Right renal pelvis (tissue), 4 donors: ENCODE measurements around the gene KLF11. TPM values are rescaled to one million over a fixed set of nuclear protein-coding genes. Genes with fewer than 3 reads are reported as not detected.

Experiments used
- DNase-seq, 4 donors: peaks; one replicate each; pipeline ENCODE4 v3.0.0-alpha.2; 2013; ENCODE audit warnings: low read depth in 4 of 4, low spot score in 3 of 4, missing footprints in 1 of 4
- polyA plus RNA-seq, 4 donors: library from polyadenylated mRNA; unstranded; fragments of 120-200 nt; gene quantifications; one replicate each; pipeline ENCODE4 v1.2.1, GENCODE V29; 2013; ENCODE audit not compliant: insufficient read length in 4 of 4

Gene KLF11
- polyA plus RNA-seq, 4 donors = 23.8 to 27.4 (median 26.4) TPM

GRCh38 chr2:10039658-10040410, 3.5 kb upstream of the KLF11 start:
- no peak for DNase-seq

GRCh38 chr2:10041711-10042110, 1.6 kb upstream of the KLF11 start:
- no peak for DNase-seq

GRCh38 chr2:10042301-10043161, 819 bp upstream of the KLF11 start:
- peak; percentile 65 to 73 (median 68) for DNase-seq

GRCh38 chr2:10043906-10044601, 704 bp downstream of the KLF11 start:
- DNase-seq = peak; percentile 84

GRCh38 chr2:10045561-10046355, 2.4 kb downstream of the KLF11 start:
- no peak for DNase-seq

GRCh38 chr2:10046931-10047330, 3.6 kb downstream of the KLF11 start:
- DNase-seq = no peak

- DNase-seq = no peak
Measured at GRCh38 chr2:10047616-10048500, 4.5 kb downstream of the KLF11 start.

- DNase-seq = peak in 2 of 4 donors; percentile 41 to 50
Measured at GRCh38 chr2:10048501-10049171, 5.3 kb downstream of the KLF11 start.

- no peak for DNase-seq
Measured at GRCh38 chr2:10052216-10052615, 8.9 kb downstream of the KLF11 start.

- no peak for DNase-seq
Measured at GRCh38 chr2:10053351-10053750, 10.0 kb downstream of the KLF11 start.

GRCh38 chr2:10054424-10054823, 11.1 kb downstream of the KLF11 start:
- DNase-seq = no peak

GRCh38 chr2:10054976-10055375, 11.6 kb downstream of the KLF11 start:
- DNase-seq = no peak

GRCh38 chr2:10056439-10056838, 13.1 kb downstream of the KLF11 start:
- DNase-seq = no peak

GRCh38 chr2:10057231-10058107, 14.1 kb downstream of the KLF11 start:
- DNase-seq = peak in 2 of 4 donors; percentile 69 to 78

GRCh38 chr2:10058251-10059015, 15.1 kb downstream of the KLF11 start:
- DNase-seq = no peak

GRCh38 chr2:10059016-10059351, 15.6 kb downstream of the KLF11 start:
- no peak for DNase-seq
